ENCODE data around the gene CPAMD8.

Gene CPAMD8

DNA sequence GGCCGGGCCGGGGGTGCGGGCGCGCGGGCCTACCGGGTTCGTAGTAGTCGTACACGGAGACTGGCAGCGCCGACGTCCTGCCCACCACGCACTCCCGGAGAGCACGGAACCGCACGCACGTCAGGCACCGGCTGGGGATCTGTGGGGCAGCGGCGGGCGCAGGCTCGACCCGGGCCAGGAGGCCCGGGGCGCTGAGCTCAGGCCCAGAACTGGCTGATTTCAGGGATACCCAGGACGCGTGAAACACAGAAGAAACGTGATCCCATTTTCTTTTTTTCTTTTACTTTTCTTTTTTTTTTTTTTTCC lies 128.8 kb downstream of the CPAMD8 start:
- H3K4me1 ChIP-seq = peaks cover 60 to 89% (median 78%) of the 10 kb centered on the region in 10 experiments

DNA sequence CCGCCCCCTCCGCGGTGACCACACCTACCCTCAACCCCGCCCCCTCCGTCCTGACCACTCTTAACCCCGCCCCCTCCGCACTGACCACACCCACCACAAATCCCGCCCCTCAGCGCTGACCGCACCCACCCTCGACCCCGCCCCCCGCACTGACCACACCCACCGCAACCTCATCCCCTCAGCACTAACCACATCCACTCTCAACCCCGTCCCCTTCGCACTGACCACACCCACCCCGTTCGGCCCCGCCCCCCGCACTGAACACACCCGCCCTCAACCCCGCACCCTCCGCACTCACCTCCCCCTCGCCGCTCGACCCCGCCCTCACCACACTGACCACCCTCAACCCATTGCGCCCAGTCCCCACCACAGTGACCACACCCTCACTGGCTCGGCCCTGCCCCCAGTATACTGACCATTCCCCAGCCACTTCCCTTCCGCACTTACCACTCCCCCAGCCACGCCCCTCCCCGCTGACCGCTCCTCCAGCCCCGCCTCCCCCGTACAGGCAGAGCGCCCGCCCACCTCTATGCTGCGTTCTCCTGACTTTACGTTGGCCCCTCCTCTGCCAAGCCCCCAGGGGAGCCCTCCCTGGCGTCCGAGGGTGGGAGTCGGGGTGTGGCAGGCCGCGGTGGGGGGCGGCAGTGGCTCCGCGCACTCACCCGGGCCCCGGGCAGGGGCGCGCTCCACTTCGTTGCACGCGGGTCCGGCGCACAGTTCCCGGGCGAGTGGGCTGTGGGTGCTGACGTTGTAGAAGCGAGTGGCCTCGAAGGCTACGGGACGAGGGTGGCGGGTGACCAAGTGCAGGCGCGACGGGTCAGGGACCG lies 129.4 kb downstream of the CPAMD8 start:
- peaks cover 0 to 4% (median 0%) of the 10 kb centered on the region in 11 experiments; a peak in 1 of 22 replicates for H4K20me1 ChIP-seq
- peaks cover 66 to 92% (median 84%) of the 10 kb centered on the region in 10 experiments for H3K4me1 ChIP-seq
- peak overlapping the region; percentile 60 to 82 (median 75); a peak in 21 of 22 replicates for H3K27ac ChIP-seq
- peak overlapping the region; percentile 86 to 99 (median 96) for H3K4me2 ChIP-seq
- TF ChIP-seq Cebpa-rat (IDR thresholded peaks at IDR 0.05) = no peak
- peak overlapping the region; percentile 57 to 77 (median 66) for H3K4me3 ChIP-seq
- H3K36me3 ChIP-seq = no peaks in the 10 kb centered on the region
- no peaks in the 10 kb centered on the region for H3K9me3 ChIP-seq (replicated peaks in 1 of 11)
- H3K27me3 ChIP-seq = no peaks in the 10 kb centered on the region
- H3K9ac ChIP-seq = peak overlapping the region; percentile 70 to 82 (median 77)

More for the DNA sequence above, 128.8 kb downstream of the CPAMD8 start:
- Histone ChIP-seq H4K20me1 (no peaks in the 10 kb centered on the region; a peak in 1 of 22 replicates), H3K9ac (peak overlapping the region; percentile 70 to 82 (median 77)), H3K9me3 (replicated peaks in 1 of 11) (no peaks in the 10 kb centered on the region), H3K36me3 (peaks cover 0 to 4% (median 0%) of the 10 kb centered on the region in 11 experiments; a peak in 1 of 22 replicates), H3K4me2 (peak overlapping the region; percentile 86 to 99 (median 96)), H3K27me3 (no peaks in the 10 kb centered on the region), H3K27ac (peak overlapping the region; percentile 60 to 82 (median 75); a peak in 21 of 22 replicates), H3K4me3 (peak overlapping the region; percentile 57 to 77 (median 66))
- no peak for TF ChIP-seq Cebpa-rat (IDR thresholded peaks at IDR 0.05)

DNA sequence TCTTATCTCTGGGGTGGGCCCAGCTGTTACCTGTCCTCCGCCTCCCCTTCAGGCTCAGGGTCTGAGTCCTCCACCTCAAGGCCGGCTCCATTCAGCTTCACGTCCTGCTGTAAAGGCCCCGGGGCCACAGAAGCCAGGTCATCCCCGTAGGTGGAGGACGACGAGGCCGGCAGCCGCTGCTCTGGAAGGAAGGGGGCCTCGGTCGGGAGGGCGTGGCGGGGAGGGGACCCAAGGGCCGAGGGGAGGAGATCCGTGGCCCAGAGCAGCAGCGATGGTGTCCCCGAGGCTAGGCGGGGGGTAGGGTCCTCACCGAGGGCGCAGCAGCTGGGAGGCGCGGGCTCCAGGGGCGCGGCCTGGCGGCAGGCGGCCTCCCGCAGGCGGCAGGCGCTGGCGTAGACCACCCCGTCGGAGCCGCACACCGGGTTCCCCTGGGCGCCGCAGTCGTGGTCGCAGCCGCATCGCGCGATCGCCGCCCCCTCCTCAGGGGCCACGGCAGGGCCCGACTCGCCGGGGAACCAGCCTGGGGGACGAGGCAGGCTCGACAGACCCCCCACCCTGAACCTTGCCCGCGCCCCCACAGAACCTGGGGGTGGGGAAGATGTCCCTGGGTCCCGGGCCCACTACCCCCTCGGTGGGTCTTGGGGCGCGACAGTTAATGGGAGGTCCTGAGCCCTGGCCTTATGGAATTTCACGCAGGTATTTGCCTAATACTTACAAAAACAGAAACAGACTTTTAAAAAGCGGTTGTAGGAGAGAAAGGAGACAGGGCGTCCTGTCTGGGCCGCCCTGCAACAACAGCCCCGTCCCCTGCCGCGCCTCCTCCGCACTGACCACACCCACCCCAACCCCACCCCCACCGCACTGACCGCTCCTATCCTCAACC lies 130.2 kb downstream of the CPAMD8 start:
- H3K4me2 ChIP-seq = peak overlapping the region; percentile 95 to 100 (median 99)

DNA sequence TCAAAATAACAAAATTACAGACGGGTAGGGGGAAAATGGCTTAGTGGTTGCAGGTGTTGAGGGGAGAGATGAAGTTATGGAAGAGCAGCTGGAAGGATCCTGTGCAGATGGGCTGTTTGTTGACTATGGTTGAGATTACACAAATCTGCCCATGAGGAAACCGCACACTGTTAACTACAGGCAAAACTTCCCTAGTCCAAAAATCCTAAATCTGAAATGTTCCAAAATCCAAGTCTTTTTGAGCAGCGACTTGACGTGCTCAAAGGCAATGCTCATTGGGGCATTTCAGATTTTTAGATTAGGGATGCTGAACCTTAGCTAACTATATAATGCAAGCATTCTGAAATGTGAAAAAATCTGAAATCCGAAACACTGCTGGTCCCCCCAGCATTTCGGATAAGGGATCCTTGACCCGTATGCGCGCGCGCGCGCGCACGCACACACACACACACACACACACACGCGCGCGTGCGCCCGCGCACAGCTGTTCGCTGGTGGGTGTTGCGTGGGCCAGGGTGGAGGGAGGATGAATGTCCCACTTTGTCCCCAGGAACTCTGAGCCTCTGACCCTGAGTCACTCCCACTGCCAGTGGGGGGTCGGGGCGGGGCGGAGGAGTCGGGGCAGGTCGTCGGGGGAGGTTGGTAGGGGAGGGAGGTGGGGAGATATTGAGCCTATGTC lies 131.0 kb downstream of the CPAMD8 start:
- Histone ChIP-seq H3K27ac (peak overlapping the region in 8 of 11 experiments; percentile 79 to 96 (median 90); a peak in 15 of 22 replicates), H3K9me3 (replicated peaks in 1 of 11) (no peaks in the 10 kb centered on the region), H3K4me1 (peaks cover 79 to 94% (median 93%) of the 10 kb centered on the region in 10 experiments), H3K36me3 (peaks cover 0 to under 1% (median 0%) of the 10 kb centered on the region in 11 experiments; a peak in 1 of 22 replicates), H3K9ac (peak overlapping the region in 9 of 11 experiments; percentile 72 to 91 (median 80); a peak in 15 of 22 replicates), H3K27me3 (no peaks in the 10 kb centered on the region), H3K4me3 (peak overlapping the region in 9 of 10 experiments; percentile 59 to 76 (median 65); a peak in 16 of 20 replicates), H4K20me1 (peaks cover 0 to 4% (median 0%) of the 10 kb centered on the region in 11 experiments; a peak in 1 of 22 replicates), H3K4me2 (peak overlapping the region; percentile 95 to 100 (median 99))
- no peak for TF ChIP-seq Cebpa-rat (IDR thresholded peaks at IDR 0.05)

More for the DNA sequence above, 130.2 kb downstream of the CPAMD8 start:
- Histone ChIP-seq H3K4me3 (peak overlapping the region; percentile 57 to 76 (median 64)), H4K20me1 (peaks cover 0 to 4% (median 0%) of the 10 kb centered on the region in 11 experiments; a peak in 1 of 22 replicates), H3K9me3 (replicated peaks in 1 of 11) (no peaks in the 10 kb centered on the region), H3K36me3 (no peaks in the 10 kb centered on the region), H3K27ac (peak overlapping the region; percentile 70 to 96 (median 84); a peak in 21 of 22 replicates), H3K4me1 (peaks cover 75 to 94% (median 91%) of the 10 kb centered on the region in 10 experiments), H3K9ac (peak overlapping the region; percentile 72 to 91 (median 81)), H3K27me3 (no peaks in the 10 kb centered on the region)
- TF ChIP-seq Cebpa-rat (IDR thresholded peaks at IDR 0.05) = no peak

DNA sequence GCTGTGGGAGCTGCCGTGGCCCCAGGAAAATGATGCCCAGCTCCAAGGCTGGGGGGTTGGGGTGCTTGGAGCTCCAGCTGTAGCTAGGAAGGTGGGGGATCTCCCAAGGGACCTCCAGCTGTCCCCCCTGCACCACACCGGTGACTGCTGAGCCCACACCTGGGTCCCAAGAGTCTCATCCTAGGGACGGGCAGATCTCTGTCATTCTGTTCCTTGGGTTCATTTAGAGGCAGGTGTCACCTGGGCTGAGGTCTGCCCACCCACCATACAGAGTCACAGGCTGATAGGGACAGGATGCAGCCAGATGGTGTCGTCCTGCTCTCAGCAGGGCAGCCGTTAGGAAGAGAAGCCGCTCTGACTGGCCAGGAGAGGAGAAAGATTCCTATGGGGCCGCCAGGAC lies 132.5 kb downstream of the CPAMD8 start:
- H3K27me3 ChIP-seq = no peaks in the 10 kb centered on the region

DNA sequence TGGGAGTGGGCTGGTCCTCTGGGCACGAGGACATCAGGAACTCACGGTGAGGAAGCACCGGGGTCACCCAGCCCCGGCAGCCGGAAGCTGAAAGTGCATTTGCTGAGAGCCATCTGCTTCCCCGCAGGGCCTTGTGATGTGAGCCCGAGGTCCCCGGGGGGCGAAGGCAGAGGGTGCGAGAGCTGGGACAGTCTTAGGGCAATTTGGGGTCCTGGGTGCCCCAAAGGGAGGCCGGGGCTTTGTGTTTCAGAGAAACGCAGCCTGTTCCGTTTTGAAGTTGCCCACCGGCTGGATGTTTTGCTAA lies 133.0 kb downstream of the CPAMD8 start:
- peaks cover 81 to 94% (median 93%) of the 10 kb centered on the region in 10 experiments for H3K4me1 ChIP-seq

More for the DNA sequence above, 132.5 kb downstream of the CPAMD8 start:
- Histone ChIP-seq H3K4me3 (peak overlapping the region in 8 of 10 experiments; percentile 8 to 71 (median 30); a peak in 10 of 20 replicates), H3K4me1 (peaks cover 81 to 94% (median 93%) of the 10 kb centered on the region in 10 experiments), H4K20me1 (peaks cover 0 to 4% (median 0%) of the 10 kb centered on the region in 11 experiments; a peak in 1 of 22 replicates), H3K36me3 (peaks cover 0 to 9% (median 0%) of the 10 kb centered on the region in 11 experiments; a peak in 2 of 22 replicates), H3K9ac (peak overlapping the region; percentile 28 to 91 (median 78); a peak in 20 of 22 replicates), H3K27ac (peak overlapping the region; percentile 50 to 96 (median 90); a peak in 21 of 22 replicates), H3K4me2 (peak overlapping the region; percentile 95 to 100 (median 99)), H3K9me3 (replicated peaks in 1 of 11) (no peaks in the 10 kb centered on the region)
- no peak for TF ChIP-seq Cebpa-rat (IDR thresholded peaks at IDR 0.05)

DNA sequence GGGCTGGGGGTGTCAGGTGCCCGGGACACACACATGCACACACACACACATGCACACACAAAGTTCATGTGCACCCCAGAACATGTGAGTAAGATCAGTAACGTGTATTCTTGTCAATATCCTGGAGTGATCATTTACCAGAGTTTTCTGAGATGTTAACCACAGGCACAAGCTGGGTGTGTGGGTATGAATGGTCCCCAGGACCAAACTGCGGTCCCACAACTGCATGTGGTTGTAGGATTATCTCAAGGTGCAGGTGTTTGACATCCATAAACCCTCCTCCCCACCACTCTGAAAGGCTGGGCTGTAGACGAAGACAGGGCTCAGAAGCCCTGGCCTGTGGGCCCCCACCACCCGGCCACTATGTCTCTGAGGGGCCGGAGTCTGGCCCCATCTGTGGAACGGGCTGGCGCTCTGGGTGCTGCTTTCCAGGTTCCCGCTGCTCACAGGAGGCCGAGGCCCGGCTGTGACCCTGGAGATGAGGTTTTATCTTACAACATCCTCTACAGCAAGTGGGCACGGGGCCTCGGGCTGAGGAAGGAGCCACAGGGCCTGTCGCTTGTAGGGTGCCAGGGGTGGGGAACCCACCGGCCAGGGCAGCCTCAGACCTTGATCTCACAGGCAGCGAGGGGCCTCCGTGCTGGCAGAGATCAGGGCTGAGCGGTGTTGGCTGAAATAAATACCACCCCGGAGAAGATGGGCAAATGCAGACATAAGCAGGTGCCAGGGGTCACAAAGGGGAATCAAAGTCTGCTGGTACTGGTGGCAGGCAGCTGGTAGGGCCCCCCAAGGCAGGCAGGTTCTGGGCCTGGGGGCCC lies 133.5 kb downstream of the CPAMD8 start:
- no peaks in the 10 kb centered on the region for H3K9me3 ChIP-seq (replicated peaks in 1 of 11)
- no peak for TF ChIP-seq Cebpa-rat (IDR thresholded peaks at IDR 0.05)
- peak overlapping the region; percentile 50 to 96 (median 90); a peak in 21 of 22 replicates for H3K27ac ChIP-seq
- peak overlapping the region; percentile 95 to 100 (median 99) for H3K4me2 ChIP-seq
- H3K27me3 ChIP-seq = no peaks in the 10 kb centered on the region
- peak overlapping the region in 8 of 10 experiments; percentile 8 to 71 (median 33); a peak in 13 of 20 replicates for H3K4me3 ChIP-seq
- H3K4me1 ChIP-seq = peaks cover 81 to 94% (median 93%) of the 10 kb centered on the region in 10 experiments
- H4K20me1 ChIP-seq = peaks cover 0 to 4% (median 0%) of the 10 kb centered on the region in 11 experiments; a peak in 1 of 22 replicates
- peaks cover 0 to 9% (median 0%) of the 10 kb centered on the region in 11 experiments; a peak in 2 of 22 replicates for H3K36me3 ChIP-seq
- peak overlapping the region; percentile 28 to 91 (median 78); a peak in 21 of 22 replicates for H3K9ac ChIP-seq

More for the DNA sequence above, 133.0 kb downstream of the CPAMD8 start:
- peak overlapping the region; percentile 50 to 96 (median 90); a peak in 21 of 22 replicates for H3K27ac ChIP-seq
- peak overlapping the region in 8 of 10 experiments; percentile 8 to 71 (median 33); a peak in 11 of 20 replicates for H3K4me3 ChIP-seq
- H3K36me3 ChIP-seq = peaks cover 0 to 9% (median 0%) of the 10 kb centered on the region in 11 experiments; a peak in 2 of 22 replicates
- H4K20me1 ChIP-seq = peaks cover 0 to 4% (median 0%) of the 10 kb centered on the region in 11 experiments; a peak in 1 of 22 replicates
- peak overlapping the region; percentile 95 to 100 (median 99) for H3K4me2 ChIP-seq
- no peaks in the 10 kb centered on the region for H3K27me3 ChIP-seq
- peak overlapping the region; percentile 28 to 91 (median 78); a peak in 21 of 22 replicates for H3K9ac ChIP-seq
- no peaks in the 10 kb centered on the region for H3K9me3 ChIP-seq (replicated peaks in 1 of 11)
- TF ChIP-seq Cebpa-rat (IDR thresholded peaks at IDR 0.05) = no peak

All from BLaER1 treated with 17β-estradiol and CSF1 and Interleukin-3, amounts not matched to agents 10 nM and 100 nM (cell line).